K562 (cell line): ENCODE results near the gene SPINT1. TPM values are rescaled to one million over a fixed set of nuclear protein-coding genes. Genes with fewer than 3 reads are reported as not detected.
A peak's percentile ranks its signal among the peaks of the same experiment; 100 is the strongest.

Source experiments
- ARID1B ChIP-seq: fragments of 450-650 bp; IDR thresholded peaks from 2 replicates; pipeline ENCODE4 v1.6.1; 2016; ENCODE audit warnings: antibody characterized with exemption, mild to moderate bottlenecking, inconsistent platforms
- JUNB ChIP-seq: fragments of 450-650 bp; formaldehyde crosslinking; conservative IDR thresholded peaks from 2 replicates; pipeline ENCODE4 v1.4.0; 2020; ENCODE audit warnings: mild to moderate bottlenecking
- KDM5B ChIP-seq: fragments of 200-600 bp; sonication (generic); IDR thresholded peaks from 2 replicates; pipeline ENCODE4 v1.6.1; 2012; ENCODE audit warnings: low read depth, mild to moderate bottlenecking, moderate library complexity, low read length, control low read depth, inconsistent platforms; ENCODE audit not compliant: insufficient replicate concordance
- MCM2 ChIP-seq: fragments of 450-650 bp; IDR thresholded peaks from 2 replicates; pipeline ENCODE4 v1.6.1; 2017; ENCODE audit warnings: low read depth, mild to moderate bottlenecking
- NR2C1 ChIP-seq, 2 experiments: fragments of 450-650 bp; IDR thresholded peaks; 2 replicates each; pipeline ENCODE4 v1.6.1; 2017; ENCODE audit warnings: mild to moderate bottlenecking in 2 of 2, antibody characterized with exemption in 1 of 2, inconsistent platforms in 1 of 2, missing compliant biosample characterization in 1 of 2, missing genetic modification characterization in 1 of 2
- PHTF2 ChIP-seq: fragments of 250-450 bp; sonication (Bioruptor Pico); IDR thresholded peaks from 2 replicates; pipeline ENCODE4 v1.5.0; 2021; ENCODE audit warnings: mild to moderate bottlenecking
- RBFOX2 ChIP-seq: fragments of 200-400 bp; formaldehyde crosslinking; IDR thresholded peaks from 2 replicates; pipeline ENCODE4 v1.6.1; 2017; ENCODE audit warnings: low read depth, mild to moderate bottlenecking, low read length, moderate library complexity
- SRSF1 ChIP-seq: fragments of 200-400 bp; formaldehyde crosslinking; IDR thresholded peaks from 2 replicates; pipeline ENCODE4 v1.6.1; 2017; ENCODE audit warnings: mild to moderate bottlenecking, low read depth, low read length, moderate library complexity
- ZBTB1 ChIP-seq: sonication (generic); formaldehyde crosslinking; IDR thresholded peaks from 2 replicates; pipeline ENCODE4 v1.8.1; 2023; ENCODE audit warnings: missing genetic modification reagents, low read depth, mild to moderate bottlenecking, borderline replicate concordance
- ZBTB7A ChIP-seq: IDR thresholded peaks from 2 replicates; pipeline ENCODE4 v1.6.1; 2011; ENCODE audit warnings: low read depth, mild to moderate bottlenecking, low read length, moderate library complexity, borderline replicate concordance; ENCODE audit not compliant: control insufficient read depth
- ZNF124 ChIP-seq: sonication (generic); formaldehyde crosslinking; IDR thresholded peaks from 2 replicates; pipeline ENCODE4 v1.8.1; 2022; ENCODE audit warnings: missing genetic modification reagents
- ZNF133 ChIP-seq: fragments of 250-450 bp; sonication (Bioruptor Pico); IDR thresholded peaks from 2 replicates; pipeline ENCODE4 v1.4.0; 2020; ENCODE audit warnings: mild to moderate bottlenecking
- ZNF324 ChIP-seq: fragments of 250-450 bp; sonication (Bioruptor Pico); IDR thresholded peaks from 2 replicates; pipeline ENCODE4 v1.4.0; 2020; ENCODE audit warnings: mild to moderate bottlenecking
- polyA plus RNA-seq, 8 experiments: library from polyadenylated mRNA; depleted of rRNA in 4 of 8; stranded (reverse) in 5 of 8; unstranded in 3 of 8; fragments of >200 nt; fragmentation: Nextera tagmentation in 2 of 8; fragmentation: Illumina TruSeq in 1 of 8; extraction: Ambion mirVana in 2 of 8; extraction: Trizol in 1 of 8; gene quantifications; 2 replicates each; pipeline versions ENCODE4 v1.2.1 to v1.2.3, GENCODE V29; 2011 to 2014; ENCODE audit warnings: inconsistent platforms in 1 of 8, missing spikeins in 1 of 8
- total RNA-seq, 7 experiments: library from RNA; depleted of rRNA in 6 of 7; stranded (reverse); fragments of >200 nt in 6 of 7; fragmentation: Illumina TruSeq in 2 of 7; extraction: Trizol in 2 of 7; gene quantifications; 2 replicates each; pipeline versions ENCODE4 v1.2.1 to v1.2.3, GENCODE V29; 2011 to 2021; ENCODE audit warnings: low replicate concordance in 1 of 7
- TF ChIP-seq, protein P1 (sequence below): fragments of 450-650 bp; IDR thresholded peaks from 2 replicates; pipeline ENCODE4 v1.6.1; 2017; ENCODE audit warnings: antibody characterized with exemption, mild to moderate bottlenecking
- TF ChIP-seq, protein P2 (sequence below): fragments of 450-650 bp; formaldehyde crosslinking; IDR thresholded peaks from 2 replicates; pipeline ENCODE4 v1.4.0; 2022; ENCODE audit warnings: missing genetic modification characterization
- TF ChIP-seq, protein P3 (sequence below): fragments of 450-650 bp; formaldehyde crosslinking; conservative IDR thresholded peaks from 2 replicates; pipeline ENCODE4 v1.4.0; 2022; ENCODE audit warnings: mild to moderate bottlenecking, missing genetic modification characterization
- TF ChIP-seq, protein P4 (sequence below): sonication (generic); formaldehyde crosslinking; IDR thresholded peaks from 2 replicates; pipeline ENCODE4 v1.8.0; 2022; ENCODE audit warnings: mild to moderate bottlenecking, missing genetic modification reagents
- TF ChIP-seq, protein P5 (sequence below): sonication (generic); formaldehyde crosslinking; IDR thresholded peaks from 2 replicates; pipeline ENCODE4 v1.8.0; 2022; ENCODE audit warnings: mild to moderate bottlenecking, low read depth, missing genetic modification reagents

SPINT1 gene
- total and polyA plus RNA-seq, 9 of the 15 experiments (the other 6 are each of a cell fraction or from before 2014, with no cell fraction given): 0.78 to 4.5 (median 1.5) TPM

DNA sequence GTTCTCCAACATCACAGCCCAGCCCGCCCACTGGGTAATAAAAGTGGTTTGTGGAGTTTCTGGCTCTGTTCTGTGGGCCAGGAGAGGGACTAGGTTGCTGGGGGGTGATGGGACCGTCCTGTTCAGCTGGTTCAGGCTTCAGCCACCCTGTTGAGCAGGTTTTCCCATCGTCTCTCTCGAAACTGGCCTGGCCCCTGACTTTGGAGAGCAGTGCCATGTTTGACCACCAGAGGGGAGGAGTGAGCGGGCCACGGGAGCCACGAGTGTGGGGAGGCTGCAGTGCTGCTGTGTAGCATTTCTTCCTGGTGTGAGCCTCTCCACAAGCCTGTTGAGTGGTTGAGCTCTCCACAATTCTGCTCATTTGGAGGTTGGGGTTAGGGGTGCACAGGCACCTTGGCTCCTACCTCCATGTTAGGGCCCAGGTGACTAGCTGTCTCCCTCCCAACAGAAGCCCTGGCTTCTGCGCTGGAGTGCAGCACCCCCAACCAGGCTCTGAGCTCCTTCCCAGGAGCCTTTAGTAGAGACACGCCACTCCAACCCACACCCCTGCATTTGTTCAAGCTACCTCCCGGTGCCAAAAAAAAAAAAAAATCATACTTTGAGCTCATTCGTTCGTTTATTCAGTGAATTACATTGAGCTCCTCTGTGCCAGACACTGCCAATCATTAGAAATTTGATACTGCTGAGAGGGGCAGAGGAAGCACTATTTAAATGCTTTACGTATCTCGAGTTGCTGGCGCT is 13.9 kb downstream of the SPINT1 start (continued):
- TF ChIP-seq, protein P1, sequence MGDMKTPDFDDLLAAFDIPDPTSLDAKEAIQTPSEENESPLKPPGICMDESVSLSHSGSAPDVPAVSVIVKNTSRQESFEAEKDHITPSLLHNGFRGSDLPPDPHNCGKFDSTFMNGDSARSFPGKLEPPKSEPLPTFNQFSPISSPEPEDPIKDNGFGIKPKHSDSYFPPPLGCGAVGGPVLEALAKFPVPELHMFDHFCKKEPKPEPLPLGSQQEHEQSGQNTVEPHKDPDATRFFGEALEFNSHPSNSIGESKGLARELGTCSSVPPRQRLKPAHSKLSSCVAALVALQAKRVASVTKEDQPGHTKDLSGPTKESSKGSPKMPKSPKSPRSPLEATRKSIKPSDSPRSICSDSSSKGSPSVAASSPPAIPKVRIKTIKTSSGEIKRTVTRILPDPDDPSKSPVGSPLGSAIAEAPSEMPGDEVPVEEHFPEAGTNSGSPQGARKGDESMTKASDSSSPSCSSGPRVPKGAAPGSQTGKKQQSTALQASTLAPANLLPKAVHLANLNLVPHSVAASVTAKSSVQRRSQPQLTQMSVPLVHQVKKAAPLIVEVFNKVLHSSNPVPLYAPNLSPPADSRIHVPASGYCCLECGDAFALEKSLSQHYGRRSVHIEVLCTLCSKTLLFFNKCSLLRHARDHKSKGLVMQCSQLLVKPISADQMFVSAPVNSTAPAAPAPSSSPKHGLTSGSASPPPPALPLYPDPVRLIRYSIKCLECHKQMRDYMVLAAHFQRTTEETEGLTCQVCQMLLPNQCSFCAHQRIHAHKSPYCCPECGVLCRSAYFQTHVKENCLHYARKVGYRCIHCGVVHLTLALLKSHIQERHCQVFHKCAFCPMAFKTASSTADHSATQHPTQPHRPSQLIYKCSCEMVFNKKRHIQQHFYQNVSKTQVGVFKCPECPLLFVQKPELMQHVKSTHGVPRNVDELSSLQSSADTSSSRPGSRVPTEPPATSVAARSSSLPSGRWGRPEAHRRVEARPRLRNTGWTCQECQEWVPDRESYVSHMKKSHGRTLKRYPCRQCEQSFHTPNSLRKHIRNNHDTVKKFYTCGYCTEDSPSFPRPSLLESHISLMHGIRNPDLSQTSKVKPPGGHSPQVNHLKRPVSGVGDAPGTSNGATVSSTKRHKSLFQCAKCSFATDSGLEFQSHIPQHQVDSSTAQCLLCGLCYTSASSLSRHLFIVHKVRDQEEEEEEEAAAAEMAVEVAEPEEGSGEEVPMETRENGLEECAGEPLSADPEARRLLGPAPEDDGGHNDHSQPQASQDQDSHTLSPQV: no peak
- TF ChIP-seq JUNB (CRISPR knock-in tag): no peak
- no peak for TF ChIP-seq KDM5B
- TF ChIP-seq ZNF124 (CRISPR knock-in tag): no peak
- no peak for TF ChIP-seq ZNF133
- TF ChIP-seq ZBTB1 (CRISPR knock-in tag): no peak
- TF ChIP-seq, protein P2, sequence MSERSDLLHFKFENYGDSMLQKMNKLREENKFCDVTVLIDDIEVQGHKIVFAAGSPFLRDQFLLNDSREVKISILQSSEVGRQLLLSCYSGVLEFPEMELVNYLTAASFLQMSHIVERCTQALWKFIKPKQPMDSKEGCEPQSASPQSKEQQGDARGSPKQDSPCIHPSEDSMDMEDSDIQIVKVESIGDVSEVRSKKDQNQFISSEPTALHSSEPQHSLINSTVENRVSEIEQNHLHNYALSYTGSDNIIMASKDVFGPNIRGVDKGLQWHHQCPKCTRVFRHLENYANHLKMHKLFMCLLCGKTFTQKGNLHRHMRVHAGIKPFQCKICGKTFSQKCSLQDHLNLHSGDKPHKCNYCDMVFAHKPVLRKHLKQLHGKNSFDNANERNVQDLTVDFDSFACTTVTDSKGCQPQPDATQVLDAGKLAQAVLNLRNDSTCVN (CRISPR knock-in tag): 0 out of 2 replicates have a peak, but pooled peaks have one; percentile 42
- no peak for TF ChIP-seq ZBTB7A
- TF ChIP-seq ZNF324: no peak
- no peak for TF ChIP-seq PHTF2 (CRISPR knock-in tag)
- TF ChIP-seq RBFOX2: peak; percentile 55
- TF ChIP-seq, protein P3, sequence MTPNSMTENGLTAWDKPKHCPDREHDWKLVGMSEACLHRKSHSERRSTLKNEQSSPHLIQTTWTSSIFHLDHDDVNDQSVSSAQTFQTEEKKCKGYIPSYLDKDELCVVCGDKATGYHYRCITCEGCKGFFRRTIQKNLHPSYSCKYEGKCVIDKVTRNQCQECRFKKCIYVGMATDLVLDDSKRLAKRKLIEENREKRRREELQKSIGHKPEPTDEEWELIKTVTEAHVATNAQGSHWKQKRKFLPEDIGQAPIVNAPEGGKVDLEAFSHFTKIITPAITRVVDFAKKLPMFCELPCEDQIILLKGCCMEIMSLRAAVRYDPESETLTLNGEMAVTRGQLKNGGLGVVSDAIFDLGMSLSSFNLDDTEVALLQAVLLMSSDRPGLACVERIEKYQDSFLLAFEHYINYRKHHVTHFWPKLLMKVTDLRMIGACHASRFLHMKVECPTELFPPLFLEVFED (CRISPR knock-in tag): no peak; the same call in 1 of the 2 replicates
- TF ChIP-seq, protein P4, sequence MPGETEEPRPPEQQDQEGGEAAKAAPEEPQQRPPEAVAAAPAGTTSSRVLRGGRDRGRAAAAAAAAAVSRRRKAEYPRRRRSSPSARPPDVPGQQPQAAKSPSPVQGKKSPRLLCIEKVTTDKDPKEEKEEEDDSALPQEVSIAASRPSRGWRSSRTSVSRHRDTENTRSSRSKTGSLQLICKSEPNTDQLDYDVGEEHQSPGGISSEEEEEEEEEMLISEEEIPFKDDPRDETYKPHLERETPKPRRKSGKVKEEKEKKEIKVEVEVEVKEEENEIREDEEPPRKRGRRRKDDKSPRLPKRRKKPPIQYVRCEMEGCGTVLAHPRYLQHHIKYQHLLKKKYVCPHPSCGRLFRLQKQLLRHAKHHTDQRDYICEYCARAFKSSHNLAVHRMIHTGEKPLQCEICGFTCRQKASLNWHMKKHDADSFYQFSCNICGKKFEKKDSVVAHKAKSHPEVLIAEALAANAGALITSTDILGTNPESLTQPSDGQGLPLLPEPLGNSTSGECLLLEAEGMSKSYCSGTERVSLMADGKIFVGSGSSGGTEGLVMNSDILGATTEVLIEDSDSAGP: no peak
- no peak for TF ChIP-seq ARID1B
- no peak for TF ChIP-seq NR2C1 (IDR thresholded peaks at IDR 0.05)
- no peak for TF ChIP-seq NR2C1 (tag; IDR thresholded peaks at IDR 0.05)
- TF ChIP-seq, protein P5, sequence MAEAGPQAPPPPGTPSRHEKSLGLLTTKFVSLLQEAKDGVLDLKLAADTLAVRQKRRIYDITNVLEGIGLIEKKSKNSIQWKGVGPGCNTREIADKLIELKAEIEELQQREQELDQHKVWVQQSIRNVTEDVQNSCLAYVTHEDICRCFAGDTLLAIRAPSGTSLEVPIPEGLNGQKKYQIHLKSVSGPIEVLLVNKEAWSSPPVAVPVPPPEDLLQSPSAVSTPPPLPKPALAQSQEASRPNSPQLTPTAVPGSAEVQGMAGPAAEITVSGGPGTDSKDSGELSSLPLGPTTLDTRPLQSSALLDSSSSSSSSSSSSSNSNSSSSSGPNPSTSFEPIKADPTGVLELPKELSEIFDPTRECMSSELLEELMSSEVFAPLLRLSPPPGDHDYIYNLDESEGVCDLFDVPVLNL: no peak
- no peak for TF ChIP-seq MCM2
- TF ChIP-seq SRSF1: no peak
